ENCODE results near the gene PDZD8.

PDZD8 gene

DNA sequence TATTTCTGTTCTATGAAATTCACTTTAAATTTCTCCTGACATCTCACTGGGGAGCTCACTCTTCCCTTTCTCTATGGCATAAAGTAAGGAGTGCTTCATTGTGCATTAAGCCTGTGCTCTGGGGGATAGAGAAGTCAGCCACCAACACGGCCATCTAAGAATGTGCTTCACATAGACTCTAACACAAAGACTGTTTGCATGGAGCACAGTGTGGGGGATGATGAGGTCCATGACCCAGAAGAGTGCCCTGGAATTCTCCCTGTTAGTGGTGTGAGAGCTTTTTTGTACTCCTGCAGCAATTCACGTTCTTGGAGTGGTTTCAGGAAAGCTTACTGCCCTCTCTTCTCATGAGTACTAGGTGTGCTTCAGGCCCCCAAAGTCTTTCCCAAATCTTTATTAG is 43.9 kb upstream of the PDZD8 start:
- CTCF ChIA-PET = interaction anchor here (1.2 to 3.0 kb wide), 3 partner anchors 9 to 24 kb away, joined by 3 to 10 read pairs (median 3); no protein-coding TSS in a partner anchor
- no peak for DNase-seq (ENCODE audit: extremely low spot score)
- POLR2A ChIA-PET = no interaction called here
- TF ChIP-seq, protein P1, sequence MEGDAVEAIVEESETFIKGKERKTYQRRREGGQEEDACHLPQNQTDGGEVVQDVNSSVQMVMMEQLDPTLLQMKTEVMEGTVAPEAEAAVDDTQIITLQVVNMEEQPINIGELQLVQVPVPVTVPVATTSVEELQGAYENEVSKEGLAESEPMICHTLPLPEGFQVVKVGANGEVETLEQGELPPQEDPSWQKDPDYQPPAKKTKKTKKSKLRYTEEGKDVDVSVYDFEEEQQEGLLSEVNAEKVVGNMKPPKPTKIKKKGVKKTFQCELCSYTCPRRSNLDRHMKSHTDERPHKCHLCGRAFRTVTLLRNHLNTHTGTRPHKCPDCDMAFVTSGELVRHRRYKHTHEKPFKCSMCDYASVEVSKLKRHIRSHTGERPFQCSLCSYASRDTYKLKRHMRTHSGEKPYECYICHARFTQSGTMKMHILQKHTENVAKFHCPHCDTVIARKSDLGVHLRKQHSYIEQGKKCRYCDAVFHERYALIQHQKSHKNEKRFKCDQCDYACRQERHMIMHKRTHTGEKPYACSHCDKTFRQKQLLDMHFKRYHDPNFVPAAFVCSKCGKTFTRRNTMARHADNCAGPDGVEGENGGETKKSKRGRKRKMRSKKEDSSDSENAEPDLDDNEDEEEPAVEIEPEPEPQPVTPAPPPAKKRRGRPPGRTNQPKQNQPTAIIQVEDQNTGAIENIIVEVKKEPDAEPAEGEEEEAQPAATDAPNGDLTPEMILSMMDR (IDR thresholded peaks at IDR 0.05; ENCODE audit: control extremely low read depth, extremely low read depth, low read depth, missing control alignments) = no peak

DNA sequence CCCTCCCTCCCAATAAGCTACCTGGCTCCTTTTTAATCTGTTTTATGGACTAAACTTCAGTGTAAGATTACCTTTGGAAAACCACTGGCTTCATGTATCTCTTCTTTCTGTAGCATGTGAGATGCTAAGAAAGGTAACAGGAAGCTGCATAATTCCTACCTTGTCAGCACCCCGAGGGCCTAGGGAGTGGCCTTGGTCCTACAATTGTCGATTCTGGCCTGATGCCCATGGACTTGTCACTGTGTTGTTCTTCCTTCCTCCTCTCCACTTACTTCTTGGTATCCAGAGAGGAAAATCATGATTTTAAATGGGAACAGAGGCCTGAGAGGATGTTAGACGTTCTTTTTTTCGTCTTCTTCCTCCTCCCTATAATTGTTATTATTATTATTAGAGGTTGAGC is 42.9 kb upstream of the PDZD8 start:
- CTCF ChIA-PET = interaction anchor here (1.0 to 3.0 kb wide), 3 partner anchors 9 to 25 kb away, joined by 3 to 10 read pairs (median 3); no protein-coding TSS in a partner anchor
- POLR2A ChIA-PET = no interaction called here
- TF ChIP-seq, protein P1 (IDR thresholded peaks at IDR 0.05; ENCODE audit: control extremely low read depth, extremely low read depth, low read depth, missing control alignments) = no peak
- DNase-seq (ENCODE audit: extremely low spot score) = no peak

GRCh38 chr10:117417196-117417595 is 42.0 kb upstream of the PDZD8 start:
- TF ChIP-seq, protein P1 (IDR thresholded peaks at IDR 0.05; ENCODE audit: control extremely low read depth, extremely low read depth, low read depth, missing control alignments) = no peak
- POLR2A ChIA-PET = no interaction called here
- no peak for DNase-seq (ENCODE audit: extremely low spot score)
- CTCF ChIA-PET = interaction anchor here (1.0 to 1.2 kb wide), 2 partner anchors 8 to 17 kb away, joined by 3 read pairs; no protein-coding TSS in a partner anchor

- TF ChIP-seq, protein P1 (IDR thresholded peaks at IDR 0.05; ENCODE audit: control extremely low read depth, extremely low read depth, low read depth, missing control alignments) = no peak
- POLR2A ChIA-PET = no interaction called here
- no peak for DNase-seq (ENCODE audit: extremely low spot score)
- CTCF ChIA-PET = interaction anchor here (0.7 to 2.2 kb wide), 4 partner anchors 9 to 141 kb away, joined by 3 to 6 read pairs (median 3); no protein-coding TSS in a partner anchor
Observed at GRCh38 chr10:117413928-117414618, 38.8 kb upstream of the PDZD8 start.

DNA sequence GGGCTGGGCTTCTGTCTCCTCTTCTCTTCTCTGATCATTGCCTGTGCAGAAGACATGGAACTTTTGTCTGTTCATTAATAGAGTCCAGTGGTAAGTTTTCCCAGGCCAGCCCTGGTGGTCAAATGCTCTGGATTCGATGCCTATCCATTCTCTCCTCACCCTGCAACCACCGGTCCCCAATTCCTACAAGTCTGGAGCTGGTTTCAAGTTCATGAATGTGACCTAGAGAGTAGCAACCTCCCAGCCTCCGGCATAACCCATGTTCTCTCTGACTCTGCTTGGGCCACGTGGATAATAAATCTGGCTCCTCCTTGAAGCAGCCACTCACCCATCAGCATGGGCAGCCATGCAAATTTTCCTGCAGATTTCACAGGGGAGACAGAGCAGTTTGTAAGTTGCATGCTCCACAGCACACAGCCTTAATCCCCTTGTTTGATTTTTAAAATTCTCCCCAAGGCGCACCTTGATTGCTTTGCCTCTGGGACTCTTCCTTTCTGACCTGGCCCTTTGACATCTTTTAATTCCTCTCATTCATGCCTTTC is 37.3 kb upstream of the PDZD8 start:
- ChIA-PET CTCF (interaction anchor here (1.2 to 2.2 kb wide), 3 partner anchors 10 to 30 kb away, joined by 3 to 6 read pairs (median 3); no protein-coding TSS in a partner anchor), POLR2A (no interaction called here)
- TF ChIP-seq, protein P1 (IDR thresholded peaks at IDR 0.05; ENCODE audit: control extremely low read depth, extremely low read depth, low read depth, missing control alignments) = no peak
- no peak for DNase-seq (ENCODE audit: extremely low spot score)

- TF ChIP-seq, protein P1 (IDR thresholded peaks at IDR 0.05; ENCODE audit: control extremely low read depth, extremely low read depth, low read depth, missing control alignments) = no peak
- DNase-seq (ENCODE audit: extremely low spot score) = no peak
- ChIA-PET CTCF (no interaction called here), POLR2A (no interaction called here)
Observed at GRCh38 chr10:117411479-117412399, 36.5 kb upstream of the PDZD8 start.
